NCI-H748 treated with DMSO at 0.1 percent for 48 hours (cell line): ENCODE measurements around the gene CHID1.

ENCODE experiments used
- DNase-seq: peaks from one replicate; lab custom pipeline; 2025; lab: John Stamatoyannopoulos, UW

The CHID1 gene

GRCh38 chr11:910044-910588 lies 494 bp downstream of the CHID1 start:
- no peak for DNase-seq

GRCh38 chr11:909406-909805 lies 1.2 kb downstream of the CHID1 start:
- DNase-seq = no peak

- no peak for DNase-seq
Measured at GRCh38 chr11:908273-908672, 2.3 kb downstream of the CHID1 start.

- DNase-seq = no peak
Measured at GRCh38 chr11:907668-908067, 2.9 kb downstream of the CHID1 start.

- no peak for DNase-seq
Measured at GRCh38 chr11:905952-906351, 4.7 kb downstream of the CHID1 start.

- no peak for DNase-seq
Measured at GRCh38 chr11:904380-904779, 6.2 kb downstream of the CHID1 start.

- no peak for DNase-seq
Measured at GRCh38 chr11:901452-902061, 9.1 kb downstream of the CHID1 start.

- no peak for DNase-seq
Measured at GRCh38 chr11:900545-900944, 10.1 kb downstream of the CHID1 start.

GRCh38 chr11:899724-900123 lies 10.9 kb downstream of the CHID1 start:
- no peak for DNase-seq

- DNase-seq = no peak
Measured at GRCh38 chr11:898540-899190, 11.9 kb downstream of the CHID1 start.

- no peak for DNase-seq
Measured at GRCh38 chr11:898143-898511, 12.5 kb downstream of the CHID1 start.

- no peak for DNase-seq
Measured at GRCh38 chr11:897253-898142, 13.1 kb downstream of the CHID1 start.

- no peak for DNase-seq
Measured at GRCh38 chr11:895331-896110, 15.1 kb downstream of the CHID1 start.

- no peak for DNase-seq
Measured at GRCh38 chr11:894575-895201, 15.9 kb downstream of the CHID1 start.

GRCh38 chr11:893008-893654 lies 17.5 kb downstream of the CHID1 start:
- no peak for DNase-seq

- no peak for DNase-seq
Measured at GRCh38 chr11:890794-891540, 19.6 kb downstream of the CHID1 start.

- DNase-seq = no peak
Measured at GRCh38 chr11:889687-890475, 20.7 kb downstream of the CHID1 start.

GRCh38 chr11:889257-889656 lies 21.4 kb downstream of the CHID1 start:
- DNase-seq = no peak
